ENCODE measurements around the gene TMEM266. TPM values are rescaled to one million over a fixed set of nuclear protein-coding genes. Genes with fewer than 3 reads are reported as not detected.

Gene TMEM266
- total and polyA plus RNA-seq, 2 of the 4 experiments (the other 2 are of a cell fraction) = not detected

DNA sequence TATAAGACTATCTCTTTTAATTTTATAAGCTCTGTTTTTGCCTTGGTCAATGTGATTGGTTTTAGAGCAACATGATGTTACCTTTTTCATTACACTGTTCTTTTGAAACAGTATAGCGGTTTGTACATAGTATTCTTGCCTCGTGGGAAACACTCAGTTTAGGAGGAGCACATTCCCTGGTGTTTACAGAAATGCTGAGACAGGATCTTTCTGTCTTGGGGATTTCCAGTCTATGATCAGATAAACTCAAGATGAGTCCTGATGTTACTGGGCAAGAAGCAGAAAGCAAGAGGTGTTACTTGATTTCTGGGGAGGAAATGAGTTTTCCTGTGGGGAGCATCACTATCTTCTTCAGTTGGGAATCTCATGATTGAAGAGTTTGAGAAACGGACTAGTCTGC is 2.5 kb downstream of the TMEM266 start:
- no peak overlapping the region for H4K91ac ChIP-seq (ENCODE audit: insufficient read depth, low read depth, low read length)
- H3K27ac ChIP-seq (ENCODE audit: insufficient read depth, low read length) = no peak overlapping the region
- no peak overlapping the region for H3K4me3 ChIP-seq (ENCODE audit: insufficient read depth, low read depth, low read length)
- WGBS, 2 experiments (ENCODE audit: extremely low coverage in 2 of 2, insufficient read length in 1 of 2) = 0% methylated on average over 1 of the region's 3 CpGs; no CpG with 5 or more reads in 1 of the 2 experiments
- H3K79me1 ChIP-seq (ENCODE audit: low read depth in 1 of 2, low read length in 2 of 2) = no peaks in the 10 kb centered on the region
- intact Hi-C loops (cut with micrococcal nuclease) = no loop called here
- no peak overlapping the region for H2BK120ac ChIP-seq (ENCODE audit: low read depth, low read length)
- H4K20me1 ChIP-seq (ENCODE audit: insufficient read depth, low read length) = no peaks in the 10 kb centered on the region
- DNase-seq (peak; percentile 32), ATAC-seq (ENCODE audit: low read depth) (no peak)
- H4K5ac ChIP-seq (ENCODE audit: low read depth, low read length) = no peak overlapping the region
- in situ Hi-C loops (cut with MboI; ENCODE audit: low sequenced_read_pairs) = no loop called here
- POLR2A ChIA-PET (ENCODE audit: unreplicated experiment) = no interaction called here
- H2AFZ ChIP-seq (replicated peaks; ENCODE audit: low read length, poor library complexity) = no peak overlapping the region
- no peak overlapping the region for H3K14ac ChIP-seq (replicated peaks; ENCODE audit: low read depth, low read length)
- H3K36me3 ChIP-seq (ENCODE audit: control insufficient read depth, insufficient read depth, low read length) = no peaks in the 10 kb centered on the region
- no peak overlapping the region for H4K8ac ChIP-seq (ENCODE audit: low read depth in 2 of 2, low read length in 2 of 2)
- H2BK15ac ChIP-seq (ENCODE audit: low read depth, low read length) = no peak overlapping the region
- H3K23ac ChIP-seq (ENCODE audit: low read depth, low read length) = no peak overlapping the region
- H3K9me3 ChIP-seq (ENCODE audit: control insufficient read depth, insufficient read depth, low read length) = no peaks in the 10 kb centered on the region
- BruUV-seq (replicated peaks) = no TSS peak
- no peak overlapping the region for H3K9ac ChIP-seq (ENCODE audit: low read depth, low read length)
- peaks cover under 1% of the 10 kb centered on the region; the same call in 1 of the 2 replicates for H3K4me1 ChIP-seq (ENCODE audit: control insufficient read depth, insufficient read depth, low read length)
- H3K56ac ChIP-seq (ENCODE audit: extremely low read depth, insufficient read depth, low read length) = no peak overlapping the region
- peaks cover 79% of the 10 kb centered on the region for H3K27me3 ChIP-seq (ENCODE audit: control insufficient read depth, insufficient read depth, low read length)
- no peaks in the 10 kb centered on the region for H3K9me1 ChIP-seq (ENCODE audit: insufficient read depth, low read length)
- no peak overlapping the region for H3K4ac ChIP-seq (ENCODE audit: low read depth, low read length)
- TF ChIP-seq MAFK (IDR thresholded peaks at IDR 0.05; ENCODE audit: low read depth, low read length) (peak; percentile 21; the same call in 1 of the 2 replicates), RCOR1 (IDR thresholded peaks at IDR 0.05; ENCODE audit: insufficient replicate concordance, low read length) (no peak)
- no peak overlapping the region for H2AK9ac ChIP-seq (replicated peaks; ENCODE audit: low read depth, low read length, poor library complexity)
- no peak overlapping the region for H3K18ac ChIP-seq (ENCODE audit: low read depth, low read length)
- H3K4me2 ChIP-seq (ENCODE audit: low read depth, low read length) = no peak overlapping the region
- dilution Hi-C loops (cut with HindIII; ENCODE audit: low sequenced_read_pairs, unreplicated experiment) = no loop called here
- no peak overlapping the region for H2AK5ac ChIP-seq (ENCODE audit: low read depth, low read length)
- CTCF ChIA-PET = interaction anchor here (0.8 kb wide), 1 partner anchor 77 kb away, joined by 4 read pairs; no protein-coding TSS in a partner anchor
- H2BK5ac ChIP-seq (ENCODE audit: low read depth, low read length, poor library complexity, severe bottlenecking) = no peak overlapping the region
- no peak overlapping the region for H2BK20ac ChIP-seq (ENCODE audit: low read depth, low read length)
